ENCODE results near the gene MYT1.

MYT1 gene

GRCh38 chr20:64139199-64140060 lies 24.8 kb upstream of the MYT1 start:
- DNase-seq (ENCODE audit: extremely low read depth in 1 of 2, low read depth in 1 of 2): no peak

- DNase-seq (ENCODE audit: extremely low read depth in 1 of 2, low read depth in 1 of 2): no peak
Observed at GRCh38 chr20:64140061-64140931, 24.0 kb upstream of the MYT1 start.

DNA sequence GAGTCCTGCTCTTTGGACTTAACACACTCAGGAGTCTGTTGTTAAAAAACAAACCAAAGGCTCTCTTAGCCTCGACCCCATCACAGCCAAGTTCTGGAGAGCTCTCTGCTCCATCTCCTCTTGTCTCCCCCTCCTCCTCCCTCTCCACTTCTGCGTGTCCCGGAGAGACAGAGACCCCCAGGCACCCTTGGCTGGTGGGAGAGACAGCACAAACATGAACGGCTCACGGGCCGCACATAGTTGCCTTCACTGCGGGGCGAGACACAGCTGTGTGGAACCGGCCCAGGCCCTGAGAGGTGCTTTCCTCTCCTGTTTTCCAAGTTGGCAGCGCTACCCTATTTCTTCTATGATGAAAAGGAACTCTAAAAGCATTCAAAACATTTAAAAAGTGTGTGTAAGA lies 23.3 kb upstream of the MYT1 start:
- no peak for DNase-seq (ENCODE audit: extremely low read depth in 1 of 2, low read depth in 1 of 2)

DNA sequence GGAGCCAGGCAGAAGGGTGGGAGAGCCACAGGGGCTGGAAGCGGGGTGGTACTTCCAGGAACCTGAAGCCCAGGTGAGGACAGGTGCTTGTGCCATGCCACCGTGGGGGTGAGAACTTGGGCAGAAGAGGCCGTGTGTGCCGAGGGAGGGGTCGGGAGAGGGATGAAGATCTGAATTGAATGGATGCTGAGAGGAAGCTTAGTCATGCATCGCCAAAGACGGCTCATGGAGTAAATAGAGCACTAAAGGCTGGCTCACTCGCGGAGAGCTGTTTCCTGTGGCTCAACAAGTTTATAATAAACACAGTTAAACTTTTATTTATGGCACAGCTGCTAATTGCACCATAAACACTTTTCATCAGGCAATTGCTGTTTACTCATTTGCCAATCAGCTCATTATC lies 21.7 kb upstream of the MYT1 start:
- no peak for DNase-seq (ENCODE audit: extremely low read depth in 1 of 2, low read depth in 1 of 2)

GRCh38 chr20:64143018-64143801 lies 21.0 kb upstream of the MYT1 start:
- DNase-seq (ENCODE audit: extremely low read depth in 1 of 2, low read depth in 1 of 2): no peak

- DNase-seq (ENCODE audit: extremely low read depth in 1 of 2, low read depth in 1 of 2): no peak
Observed at GRCh38 chr20:64144144-64144912, 19.9 kb upstream of the MYT1 start.

DNA sequence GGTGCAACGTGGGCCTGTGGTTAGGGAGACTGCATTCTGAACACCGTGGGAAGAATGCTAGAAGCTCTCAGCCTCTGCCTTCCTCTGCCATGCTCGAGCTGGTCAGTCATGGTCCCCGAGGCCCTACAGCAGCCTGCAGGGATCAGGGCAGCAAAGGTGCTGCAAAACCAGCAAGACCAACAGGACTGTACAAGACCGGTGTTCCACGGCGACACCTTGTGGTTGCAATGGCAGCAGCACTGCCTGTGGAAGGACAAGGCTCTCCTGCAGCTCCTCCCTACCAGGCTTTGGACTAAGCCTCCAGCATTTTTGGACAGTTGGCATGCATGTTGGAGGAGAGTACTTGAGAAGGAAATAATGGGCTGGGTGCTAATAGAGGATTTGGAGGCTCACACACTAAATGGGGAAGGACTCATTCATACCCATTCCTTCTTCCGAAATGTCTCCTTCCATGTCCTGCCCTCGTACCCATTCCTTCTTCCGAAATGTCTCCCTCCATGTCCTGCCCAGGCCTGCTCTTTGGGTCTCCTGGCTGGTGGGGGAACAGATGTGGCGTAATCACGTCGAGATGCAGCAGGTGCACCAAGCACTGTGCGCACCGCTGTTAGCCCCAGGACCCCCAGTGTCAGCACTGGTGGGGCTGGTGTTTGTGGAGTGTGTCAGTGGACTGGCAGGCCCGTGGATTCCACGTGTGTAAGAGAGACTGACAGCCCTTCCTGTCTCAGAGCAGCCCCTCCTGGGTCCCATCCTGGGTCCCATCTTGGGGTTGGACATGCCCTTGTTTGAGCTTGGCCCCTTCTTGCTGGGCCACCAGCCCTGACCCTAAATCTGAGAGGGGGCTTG lies 18.6 kb upstream of the MYT1 start:
- no peak for DNase-seq (ENCODE audit: extremely low read depth in 1 of 2, low read depth in 1 of 2)

DNA sequence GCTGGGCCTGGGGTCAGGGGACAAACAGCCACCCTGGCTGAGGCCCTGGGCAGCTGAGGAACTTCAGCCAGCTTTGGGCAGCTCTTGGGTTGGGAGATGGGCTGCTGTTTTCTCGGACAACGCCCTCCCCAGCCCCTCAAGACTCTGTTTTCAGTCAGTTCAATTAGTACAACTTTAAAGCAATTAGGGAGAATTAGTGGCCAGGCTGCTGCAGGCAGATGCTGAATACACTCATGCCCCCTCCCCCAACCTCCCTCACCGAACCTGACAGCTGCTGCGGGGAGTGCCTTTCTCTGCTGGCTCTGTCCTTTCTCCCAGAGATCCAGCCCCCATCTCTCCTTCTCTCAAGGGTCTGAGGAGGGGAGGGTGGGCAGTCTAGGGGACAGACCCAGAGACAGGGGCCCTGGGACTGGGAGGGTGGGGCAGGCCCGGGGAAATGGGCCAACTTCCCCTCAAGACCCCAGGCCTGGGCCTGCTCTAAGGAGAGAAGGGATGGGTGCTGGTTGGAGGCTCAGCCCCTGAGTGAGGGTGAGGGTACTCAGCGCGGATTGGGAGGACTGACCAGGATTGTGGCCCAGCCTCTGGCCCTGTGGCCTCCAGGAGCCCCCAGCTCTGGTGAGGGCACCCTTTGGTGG lies 17.8 kb upstream of the MYT1 start:
- DNase-seq (ENCODE audit: extremely low read depth in 1 of 2, low read depth in 1 of 2): no peak

- no peak for DNase-seq (ENCODE audit: extremely low read depth in 1 of 2, low read depth in 1 of 2)
Observed at GRCh38 chr20:64146936-64147477, 17.2 kb upstream of the MYT1 start.

- no peak for DNase-seq (ENCODE audit: extremely low read depth in 1 of 2, low read depth in 1 of 2)
Observed at GRCh38 chr20:64148581-64148980, 15.7 kb upstream of the MYT1 start.

DNA sequence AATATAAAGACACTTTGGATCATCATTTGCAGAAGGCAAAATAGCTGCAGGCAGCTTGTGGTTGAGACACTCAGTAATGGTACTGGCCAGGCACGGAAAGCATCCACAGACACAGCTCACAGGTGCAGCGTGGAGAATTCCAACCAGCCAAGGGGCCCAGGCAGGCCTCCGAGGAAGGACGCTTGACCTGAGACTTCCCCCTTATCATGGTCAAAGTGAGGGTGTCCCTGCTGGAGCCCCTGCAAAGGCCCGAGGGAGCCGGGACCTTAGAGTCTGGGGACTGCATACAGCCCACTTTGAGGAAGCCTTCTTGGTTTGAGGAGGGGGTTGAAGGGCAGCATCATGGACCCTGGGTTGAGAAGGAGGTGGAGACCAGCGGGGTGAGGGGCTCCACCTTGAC lies 15.1 kb upstream of the MYT1 start:
- DNase-seq (ENCODE audit: extremely low read depth in 1 of 2, low read depth in 1 of 2): no peak

DNA sequence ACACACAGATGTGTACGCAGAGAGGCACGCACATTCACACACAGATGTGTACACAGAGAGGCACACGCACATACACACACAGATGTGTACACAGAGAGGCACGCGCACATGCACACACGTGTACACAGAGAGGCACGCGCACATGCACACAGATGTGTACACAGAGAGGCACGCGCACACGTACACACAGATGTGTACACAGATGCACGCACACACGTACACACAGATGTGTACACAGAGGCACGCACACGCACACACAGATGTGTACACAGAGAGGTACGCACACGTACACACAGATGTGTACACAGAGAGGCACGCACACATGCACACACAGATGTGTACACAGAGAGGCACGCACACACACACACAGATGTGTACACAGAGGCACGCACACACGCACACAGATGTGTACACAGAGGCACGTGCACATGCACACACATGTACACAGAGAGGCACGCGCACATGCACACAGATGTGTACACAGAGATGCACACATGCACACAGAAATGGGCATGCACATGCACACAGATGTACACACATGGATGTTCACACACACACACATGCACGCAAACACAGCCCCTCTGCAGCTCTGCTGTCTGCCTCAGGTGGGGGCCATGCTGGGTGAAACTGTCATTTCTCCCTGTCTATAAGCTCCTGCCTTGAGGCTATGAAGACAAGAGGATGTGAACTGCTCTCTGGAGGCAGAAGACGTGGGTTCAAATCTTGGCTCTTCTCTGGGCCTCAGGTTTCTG lies 14.3 kb upstream of the MYT1 start:
- DNase-seq (ENCODE audit: extremely low read depth in 1 of 2, low read depth in 1 of 2): no peak

DNA sequence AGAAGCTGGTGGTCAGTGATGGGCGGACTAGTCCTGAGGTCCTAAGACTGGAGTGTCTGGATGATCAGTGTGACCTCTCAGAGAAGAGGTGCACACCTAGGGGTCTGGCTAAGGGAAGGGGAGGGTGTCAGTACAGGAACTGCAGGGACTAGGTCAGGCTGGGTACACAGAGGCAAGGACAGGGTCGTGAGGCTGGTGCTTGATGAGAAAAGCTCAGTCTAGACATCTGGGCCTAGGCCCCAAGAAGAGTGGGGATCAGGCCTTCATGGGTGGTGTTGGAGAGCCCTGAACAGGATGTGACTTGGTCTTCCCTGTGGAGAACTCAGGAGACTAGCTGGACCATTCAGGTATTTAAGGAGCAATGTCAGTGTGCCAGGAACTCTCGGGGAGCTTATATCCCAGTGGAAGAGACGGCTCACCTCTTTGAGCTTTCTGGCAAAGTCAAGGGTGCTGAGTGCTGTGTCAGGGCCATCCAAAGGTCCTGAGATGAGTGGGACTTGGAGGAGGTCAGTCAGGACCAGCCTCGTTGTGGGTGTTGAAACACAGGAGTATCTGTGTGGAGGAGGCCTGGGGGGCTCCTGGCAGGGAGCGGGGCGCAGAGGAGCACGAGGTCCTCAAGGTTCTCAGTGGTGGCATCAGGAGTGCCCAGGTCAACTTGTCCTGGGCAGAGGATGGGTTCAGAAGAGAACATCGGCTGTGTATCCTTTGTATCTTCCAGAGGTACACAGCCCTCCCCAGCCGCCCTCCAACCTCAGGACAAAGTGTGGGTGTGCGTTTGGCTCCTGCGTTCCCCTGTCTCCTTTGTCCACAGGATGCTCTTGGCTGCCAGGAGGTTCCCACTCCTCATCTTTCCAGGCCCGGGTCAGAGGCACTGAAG lies 13.3 kb upstream of the MYT1 start:
- no peak for DNase-seq (ENCODE audit: extremely low read depth in 1 of 2, low read depth in 1 of 2)

GRCh38 chr20:64151633-64152530 lies 12.4 kb upstream of the MYT1 start:
- no peak for DNase-seq (ENCODE audit: extremely low read depth in 1 of 2, low read depth in 1 of 2)

DNA sequence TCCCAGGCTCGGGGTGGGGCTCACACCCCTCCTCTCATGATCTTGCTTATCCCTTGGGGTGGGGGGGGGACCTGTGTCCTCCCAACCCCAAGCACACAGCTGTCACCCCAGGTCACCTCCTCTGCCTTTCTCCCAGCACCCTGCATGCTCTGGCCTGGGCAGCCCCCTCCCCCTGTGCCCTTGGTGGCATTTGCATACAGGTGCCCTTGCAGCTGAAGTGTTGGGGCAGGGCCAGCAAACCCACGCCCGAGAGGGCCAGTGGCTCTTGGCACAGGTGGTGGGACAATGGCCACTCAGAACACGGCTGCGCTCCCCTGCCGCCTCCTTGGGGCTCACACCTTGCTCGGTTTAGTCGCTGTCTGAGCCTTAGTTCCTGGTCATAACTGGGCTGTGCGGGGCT lies 11.3 kb upstream of the MYT1 start:
- no peak for DNase-seq (ENCODE audit: extremely low read depth in 1 of 2, low read depth in 1 of 2)

DNA sequence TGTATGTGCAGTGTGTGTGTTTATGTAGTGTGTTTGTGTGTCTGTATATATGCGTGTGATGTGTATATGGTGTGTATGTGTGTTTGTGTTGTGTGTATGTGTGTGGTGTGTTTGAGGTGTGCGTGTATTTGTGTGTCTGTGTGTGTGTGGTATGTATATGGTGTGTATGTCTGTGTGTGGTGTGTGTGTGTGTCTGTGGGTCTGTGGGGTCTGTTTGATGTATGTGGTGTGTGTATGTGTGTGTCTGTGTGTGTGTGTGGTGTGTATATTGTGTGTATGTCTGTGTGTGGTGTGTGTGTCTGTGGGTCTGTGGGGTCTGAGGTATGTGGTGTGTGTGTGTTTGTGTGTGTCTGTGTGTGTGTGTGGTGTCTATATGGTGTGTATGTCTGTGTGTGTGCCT lies 10.8 kb upstream of the MYT1 start:
- no peak for DNase-seq (ENCODE audit: extremely low read depth in 1 of 2, low read depth in 1 of 2)
